Activated CD8-positive, alpha-beta T cell treated with anti-CD3 and anti-CD28 coated beads for 36 hours (primary cell): ENCODE results near the gene OR2S2. TPM values are rescaled to one million over a fixed set of nuclear protein-coding genes. Genes with fewer than 3 reads are reported as not detected.
"Not testable (repeated sequence)": the region's sequence is repeated elsewhere in the genome, so short reads cannot be mapped to it uniquely, and the experiment has no call there.

Source experiments
- ATAC-seq: fragments of 200-7000 bp; cut with Tn5 transposase; one replicate; pipeline ENCODE4 v1.10.0; 2021; ENCODE audit warnings: mild to moderate bottlenecking, moderate library complexity
- CTCF ChIA-PET: fragments of 350-600 bp; sonication (Branson Sonifier 250); formaldehyde crosslinking; loops from one replicate; lab custom pipeline; 2021; ENCODE audit warnings: antibody characterized with exemption; lab: Charles Lee
- POLR2A ChIA-PET: fragments of 350-600 bp; sonication (Branson Sonifier 250); formaldehyde crosslinking; loops from one replicate; lab custom pipeline; 2021; ENCODE audit warnings: antibody characterized with exemption; lab: Charles Lee
- DNase-seq: peaks from one replicate; pipeline ENCODE4 v3.0.0-alpha.2; 2020
- H3K27ac Mint-ChIP-seq: one replicate; pipeline ENCODE4 v1.8.0; 2021; ENCODE audit warnings: mild to moderate bottlenecking, mixed read lengths
- H3K27me3 Mint-ChIP-seq: one replicate; pipeline ENCODE4 v1.8.0; 2021; ENCODE audit warnings: mixed read lengths
- H3K36me3 Mint-ChIP-seq: one replicate; pipeline ENCODE4 v1.8.0; 2021; ENCODE audit warnings: low read depth, mixed read lengths
- H3K4me1 Mint-ChIP-seq: one replicate; pipeline ENCODE4 v1.8.0; 2021; ENCODE audit warnings: low read depth, mixed read lengths
- H3K4me3 Mint-ChIP-seq: one replicate; pipeline ENCODE4 v1.8.0; 2021; ENCODE audit warnings: mild to moderate bottlenecking, moderate library complexity, mixed read lengths
- H3K9me3 Mint-ChIP-seq: one replicate; pipeline ENCODE4 v1.8.0; 2021; ENCODE audit warnings: mixed read lengths
- intact Hi-C: fragments of 100-400 bp; cut with micrococcal nuclease; formaldehyde crosslinking; loops from one replicate; pipeline ENCODE4 v1.10.0; 2022
- total RNA-seq, 2 experiments: library from RNA; stranded (reverse); gene quantifications; one replicate each; pipeline ENCODE4 v1.2.3, GENCODE V29; 2021
- TF ChIP-seq, protein P1 (sequence below): fragments of 200-600 bp; IDR thresholded peaks from one replicate; pipeline ENCODE4 v1.8.0; 2022; ENCODE audit warnings: antibody characterized with exemption, mild to moderate bottlenecking

The OR2S2 gene
- total RNA-seq, 2 experiments from 2014 or later: not detected

DNA sequence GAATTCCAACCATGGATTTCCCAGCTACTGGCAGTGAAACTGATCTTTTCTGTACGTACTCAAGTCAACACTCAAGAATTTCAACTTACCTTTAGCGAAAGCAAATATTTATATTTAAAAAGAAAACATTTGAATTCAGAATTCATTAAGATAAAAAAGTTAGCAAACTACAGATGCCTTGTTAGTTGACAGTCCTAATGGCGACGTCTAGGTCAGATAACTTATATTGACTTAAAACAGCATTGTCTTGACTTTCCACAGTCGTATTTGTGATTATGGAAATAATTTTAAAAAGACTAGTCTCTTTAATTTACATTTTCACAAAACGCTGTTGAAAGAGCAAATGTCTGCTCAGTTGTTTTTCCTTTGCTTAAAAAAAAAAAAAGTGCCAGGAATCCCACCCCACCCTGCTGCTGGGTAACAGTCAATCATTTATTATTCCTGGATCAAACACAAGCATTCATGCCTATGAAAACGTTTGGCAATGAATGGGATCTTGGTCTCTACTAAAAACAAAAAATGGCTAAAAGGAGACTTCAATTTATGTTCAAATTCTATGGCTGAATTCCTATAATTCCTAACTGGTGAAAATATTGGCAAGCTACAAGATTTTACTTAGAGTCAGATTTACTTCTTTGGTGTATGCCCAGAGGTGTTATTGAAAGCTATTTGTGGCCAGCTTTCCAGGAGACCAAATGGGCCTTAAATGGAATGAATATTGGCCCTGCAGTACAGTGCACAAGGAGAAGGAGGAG lies 22.0 kb downstream of the OR2S2 start:
- DNase-seq (no peak), ATAC-seq (no peak)
- Mint-ChIP-seq H3K9me3 (peaks cover 4% of the 10 kb centered on the region), H3K4me1 (peaks cover 37% of the 10 kb centered on the region), H3K36me3 (no peaks in the 10 kb centered on the region), H3K27ac (no peak overlapping the region), H3K27me3 (no peaks in the 10 kb centered on the region), H3K4me3 (no peak overlapping the region)
- TF ChIP-seq, protein P1, sequence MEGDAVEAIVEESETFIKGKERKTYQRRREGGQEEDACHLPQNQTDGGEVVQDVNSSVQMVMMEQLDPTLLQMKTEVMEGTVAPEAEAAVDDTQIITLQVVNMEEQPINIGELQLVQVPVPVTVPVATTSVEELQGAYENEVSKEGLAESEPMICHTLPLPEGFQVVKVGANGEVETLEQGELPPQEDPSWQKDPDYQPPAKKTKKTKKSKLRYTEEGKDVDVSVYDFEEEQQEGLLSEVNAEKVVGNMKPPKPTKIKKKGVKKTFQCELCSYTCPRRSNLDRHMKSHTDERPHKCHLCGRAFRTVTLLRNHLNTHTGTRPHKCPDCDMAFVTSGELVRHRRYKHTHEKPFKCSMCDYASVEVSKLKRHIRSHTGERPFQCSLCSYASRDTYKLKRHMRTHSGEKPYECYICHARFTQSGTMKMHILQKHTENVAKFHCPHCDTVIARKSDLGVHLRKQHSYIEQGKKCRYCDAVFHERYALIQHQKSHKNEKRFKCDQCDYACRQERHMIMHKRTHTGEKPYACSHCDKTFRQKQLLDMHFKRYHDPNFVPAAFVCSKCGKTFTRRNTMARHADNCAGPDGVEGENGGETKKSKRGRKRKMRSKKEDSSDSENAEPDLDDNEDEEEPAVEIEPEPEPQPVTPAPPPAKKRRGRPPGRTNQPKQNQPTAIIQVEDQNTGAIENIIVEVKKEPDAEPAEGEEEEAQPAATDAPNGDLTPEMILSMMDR: no peak
- intact Hi-C loops: no loop called here
- CTCF ChIA-PET: interaction anchor here (0.9 to 2.5 kb wide), 5 partner anchors 9 to 37 kb away, joined by 3 to 10 read pairs (median 4); partner anchors contain the start of gene HRCT1
- POLR2A ChIA-PET: interaction anchor here (0.7 to 0.8 kb wide), 2 partner anchors 25 to 37 kb away, joined by 3 read pairs; no protein-coding TSS in a partner anchor

DNA sequence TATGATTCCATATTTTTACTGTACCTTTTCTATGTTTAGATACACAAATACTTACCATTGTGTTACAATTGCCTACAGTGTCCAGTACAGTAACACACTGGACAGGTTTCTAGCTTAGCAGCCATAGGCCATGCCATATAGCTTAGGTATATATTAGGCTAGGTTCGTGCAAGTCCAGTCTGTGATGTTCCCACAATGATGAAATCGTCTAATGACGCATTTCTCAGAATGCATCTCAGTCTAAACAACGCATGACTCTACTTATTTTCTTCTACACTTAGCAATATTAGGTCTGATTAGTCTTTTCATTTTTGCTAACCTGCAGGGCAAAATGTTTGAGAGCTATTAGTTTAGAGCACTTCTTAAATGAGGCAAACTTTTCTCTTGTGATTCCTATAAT lies 22.7 kb downstream of the OR2S2 start:
- intact Hi-C loops: no loop called here
- ChIA-PET CTCF (interaction anchor here (0.9 to 2.5 kb wide), 5 partner anchors 10 to 36 kb away, joined by 3 to 10 read pairs (median 4); partner anchors contain the start of gene HRCT1), POLR2A (no interaction called here)
- peaks cover 30% of the 10 kb centered on the region for H3K4me1 Mint-ChIP-seq
- no peak overlapping the region for H3K27ac Mint-ChIP-seq
- H3K9me3 Mint-ChIP-seq: peaks cover 4% of the 10 kb centered on the region
- H3K36me3 Mint-ChIP-seq: no peaks in the 10 kb centered on the region
- no peaks in the 10 kb centered on the region for H3K27me3 Mint-ChIP-seq
- no peak overlapping the region for H3K4me3 Mint-ChIP-seq
- TF ChIP-seq, protein P1: no peak
- ATAC-seq: no peak
- no peak for DNase-seq

DNA sequence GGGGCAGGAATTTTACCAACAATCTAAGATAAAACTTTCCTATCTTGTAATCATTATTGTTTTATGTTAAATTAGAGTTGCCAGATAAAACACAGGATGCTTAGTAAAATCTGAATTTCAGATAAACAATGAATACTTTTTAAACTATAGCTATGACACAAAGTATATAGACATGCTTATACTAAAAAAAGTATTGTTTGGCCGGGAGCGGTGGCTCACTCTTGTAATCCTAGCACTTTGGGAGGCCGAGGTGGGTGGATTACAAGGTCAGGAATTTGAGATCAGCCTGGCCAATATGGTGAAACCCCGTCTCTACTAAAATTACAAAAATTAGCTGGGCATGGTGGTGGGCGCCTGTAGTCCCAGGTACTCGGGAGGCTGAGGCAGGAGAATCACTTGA lies 23.9 kb downstream of the OR2S2 start:
- CTCF ChIA-PET: interaction anchor here (1.0 to 4.5 kb wide), 4 partner anchors 11 to 23 kb away, joined by 3 to 21 read pairs (median 3); no protein-coding TSS in a partner anchor

DNA sequence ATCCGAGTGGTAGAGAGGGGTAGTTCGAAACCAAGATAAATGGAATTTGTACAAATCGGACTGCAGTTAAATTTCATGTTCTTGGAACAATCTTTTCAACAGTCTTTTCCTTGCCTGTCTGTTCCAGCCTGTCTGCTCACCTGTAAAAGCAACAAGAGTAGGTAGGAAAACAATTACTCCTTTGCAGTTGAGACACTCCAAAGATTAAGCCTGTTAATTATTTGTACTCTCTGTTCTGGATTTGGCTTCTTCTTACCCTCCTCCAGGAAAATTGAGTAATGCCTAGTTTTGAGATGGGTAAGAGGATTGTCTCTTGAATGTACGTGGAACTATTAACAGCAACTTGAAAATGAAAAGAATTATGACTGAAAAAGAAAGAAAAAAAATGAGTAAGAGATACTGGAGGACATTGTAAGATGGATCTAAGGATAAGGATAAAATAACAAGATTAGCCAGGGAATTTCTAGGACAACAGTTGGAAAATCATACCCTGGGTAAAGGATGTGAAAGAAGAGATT lies 24.3 kb downstream of the OR2S2 start:
- TF ChIP-seq, protein P1: no peak
- DNase-seq: no peak
- Mint-ChIP-seq H3K27me3 (no peaks in the 10 kb centered on the region), H3K27ac (no peak overlapping the region), H3K36me3 (no peaks in the 10 kb centered on the region), H3K9me3 (peaks cover 4% of the 10 kb centered on the region), H3K4me3 (no peak overlapping the region), H3K4me1 (peaks cover 18% of the 10 kb centered on the region)
- ChIA-PET POLR2A (no interaction called here), CTCF (interaction anchor here (1.0 to 4.5 kb wide), 5 partner anchors 12 to 30 kb away, joined by 3 to 21 read pairs (median 3); no protein-coding TSS in a partner anchor)
- intact Hi-C loops: no loop called here
- no peak for ATAC-seq

More for the DNA sequence above, 23.9 kb downstream of the OR2S2 start:
- POLR2A ChIA-PET, DNase-seq, H3K27me3 Mint-ChIP-seq, intact Hi-C loops, ATAC-seq, H3K36me3 Mint-ChIP-seq, H3K4me3 Mint-ChIP-seq, H3K9me3 Mint-ChIP-seq, H3K27ac Mint-ChIP-seq: not testable (repeated sequence)
- peaks cover 22% of the 10 kb centered on the region for H3K4me1 Mint-ChIP-seq

DNA sequence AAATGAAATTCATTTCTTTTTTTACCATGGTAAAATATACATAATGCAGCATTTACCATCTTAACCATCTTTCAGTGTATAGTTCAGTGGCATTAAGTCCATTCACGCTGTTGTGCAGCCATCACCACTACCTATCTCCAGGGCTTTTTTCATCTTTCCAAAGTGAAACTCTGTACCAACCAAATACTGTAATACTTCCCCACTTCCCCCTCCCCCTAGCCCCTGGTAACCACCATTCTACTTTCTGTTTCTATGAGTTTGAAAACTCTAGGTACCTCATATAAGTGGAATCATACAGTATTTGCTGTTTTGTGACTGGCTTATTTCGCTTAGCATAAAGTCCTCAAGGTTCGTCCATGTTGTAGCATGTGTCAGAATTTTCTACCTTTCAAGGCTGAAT lies 25.2 kb downstream of the OR2S2 start:
- H3K4me1 Mint-ChIP-seq: peaks cover 14% of the 10 kb centered on the region

More for the DNA sequence above, 25.2 kb downstream of the OR2S2 start:
- intact Hi-C loops: no loop called here
- peaks cover 4% of the 10 kb centered on the region for H3K9me3 Mint-ChIP-seq
- POLR2A ChIA-PET: no interaction called here
- no peak overlapping the region for H3K4me3 Mint-ChIP-seq
- CTCF ChIA-PET: interaction anchor here (1.1 to 4.5 kb wide), 4 partner anchors 13 to 106 kb away, joined by 3 to 21 read pairs (median 4); no protein-coding TSS in a partner anchor
- no peaks in the 10 kb centered on the region for H3K36me3 Mint-ChIP-seq
- TF ChIP-seq, protein P1: no peak
- ATAC-seq (peak; percentile 74), DNase-seq (peak; percentile 54)
- H3K27me3 Mint-ChIP-seq: no peaks in the 10 kb centered on the region
- H3K27ac Mint-ChIP-seq: no peak overlapping the region
